ENCODE results near the gene DNAJC3.
"Not testable (repeated sequence)": the region's sequence is repeated elsewhere in the genome, so short reads cannot be mapped to it uniquely, and the experiment has no call there.

Gene DNAJC3

DNA sequence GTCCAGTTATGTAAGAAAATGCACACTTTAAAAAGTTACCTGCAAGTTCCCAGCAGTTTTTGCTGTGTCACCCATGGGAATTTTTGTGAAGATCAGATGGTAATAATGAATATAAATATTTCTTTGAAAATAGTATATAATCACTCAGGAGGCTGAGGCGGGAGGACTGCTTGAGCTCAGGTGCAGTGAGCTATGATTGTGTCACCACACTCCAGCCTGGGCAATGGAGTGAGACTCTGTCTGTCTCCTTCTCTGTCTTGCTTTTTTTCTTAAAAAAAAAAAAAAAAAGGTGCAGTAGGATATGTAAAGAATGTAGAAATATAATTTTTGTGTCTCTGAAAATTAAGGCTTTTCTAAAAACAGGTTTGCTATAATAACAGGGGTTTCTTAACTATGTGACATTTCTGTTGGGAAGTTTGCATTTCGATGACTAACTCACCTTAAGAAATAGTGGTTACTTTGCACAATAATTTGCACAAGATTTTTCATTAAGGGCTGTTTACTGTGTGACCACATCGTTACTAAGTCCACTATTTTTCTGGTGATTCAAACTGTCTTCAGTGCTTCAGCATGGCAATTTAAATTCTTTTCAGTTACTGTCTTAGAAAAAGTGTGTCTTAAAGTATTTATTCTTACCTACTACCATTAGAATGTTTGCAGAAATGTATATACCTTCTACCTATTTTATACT, 37.3 kb downstream of the DNAJC3 start:
- DNase-seq (ENCODE audit: low spot score), result no peak

DNA sequence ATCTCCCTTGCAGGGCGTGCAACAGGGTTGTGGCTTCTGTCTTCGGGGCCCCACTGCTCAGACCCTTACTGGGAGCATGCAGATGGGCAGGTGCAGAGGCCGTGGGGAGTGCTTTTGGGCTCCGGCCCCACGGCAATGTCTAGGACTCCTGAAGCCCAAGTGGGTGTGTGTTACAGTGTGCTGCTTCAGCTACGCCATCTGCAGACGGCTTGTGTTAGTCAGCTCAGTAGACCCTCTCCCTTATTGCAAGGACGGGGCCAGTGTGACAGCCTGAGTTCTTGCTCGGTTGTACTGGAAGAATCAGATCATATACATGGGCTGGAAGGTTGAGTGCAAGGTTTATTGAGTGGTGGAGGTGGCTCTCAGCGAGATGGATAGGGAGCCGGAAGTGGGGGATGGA, 39.3 kb downstream of the DNAJC3 start:
- no peak for DNase-seq (ENCODE audit: low spot score)

DNA sequence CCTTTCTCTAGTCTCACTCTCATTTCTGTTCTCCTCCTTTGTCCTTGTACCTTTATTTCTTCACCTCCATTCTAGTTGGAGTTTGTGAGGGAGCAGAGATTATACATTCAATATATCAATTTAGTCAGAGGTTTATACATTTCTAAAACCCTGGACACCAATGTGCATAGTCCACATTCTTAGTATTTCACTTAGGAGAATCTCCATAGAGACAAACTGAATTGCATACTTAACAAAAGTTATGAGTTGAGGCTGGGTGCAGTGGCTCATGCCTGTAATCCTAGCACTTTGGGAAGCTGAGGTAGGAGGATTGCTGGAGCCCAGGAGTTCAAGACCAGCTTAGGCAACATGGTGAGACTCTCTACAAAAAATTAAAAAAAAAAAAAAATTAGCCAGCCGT, 45.3 kb downstream of the DNAJC3 start:
- DNase-seq (ENCODE audit: low spot score), result no peak

DNA sequence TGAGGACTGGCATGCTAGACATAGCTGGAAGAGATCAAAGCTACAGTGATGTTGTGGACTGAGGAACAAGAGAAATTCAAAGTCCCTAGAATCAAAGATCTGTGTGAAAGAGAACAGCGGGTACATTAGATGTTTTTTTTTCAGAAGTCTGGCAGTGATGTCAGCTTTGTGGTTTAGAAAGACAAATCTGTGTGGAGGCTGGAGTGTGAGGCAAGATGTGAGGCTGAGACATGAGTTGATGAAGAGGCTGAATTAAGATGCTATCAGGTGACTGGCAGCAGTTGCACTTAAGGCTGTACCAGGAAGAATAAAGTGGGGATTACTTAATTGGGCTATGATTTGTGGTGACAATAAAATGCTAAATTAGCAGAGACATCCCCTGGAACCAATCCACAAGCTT, 46.5 kb downstream of the DNAJC3 start:
- DNase-seq (ENCODE audit: low spot score), result no peak

DNA sequence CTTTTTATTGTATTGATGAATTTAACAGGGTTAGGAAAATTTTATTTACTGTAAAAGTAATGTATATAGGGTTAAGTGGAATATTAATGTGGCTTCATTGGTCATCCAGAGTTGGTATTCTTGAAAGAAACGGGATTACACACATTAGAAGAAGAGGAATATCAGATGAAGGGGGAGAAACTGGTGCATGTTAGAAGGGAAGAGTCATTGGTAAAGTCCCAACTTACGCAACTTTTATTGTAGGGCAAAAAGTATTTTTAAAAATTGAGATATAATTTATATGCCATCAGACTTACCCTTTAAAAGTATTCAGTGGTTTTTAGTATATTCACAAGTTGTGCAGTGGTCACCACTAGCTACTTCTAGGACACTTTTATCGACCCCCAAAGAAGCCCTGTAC, 47.3 kb downstream of the DNAJC3 start:
- DNase-seq (ENCODE audit: low spot score), result no peak

DNA sequence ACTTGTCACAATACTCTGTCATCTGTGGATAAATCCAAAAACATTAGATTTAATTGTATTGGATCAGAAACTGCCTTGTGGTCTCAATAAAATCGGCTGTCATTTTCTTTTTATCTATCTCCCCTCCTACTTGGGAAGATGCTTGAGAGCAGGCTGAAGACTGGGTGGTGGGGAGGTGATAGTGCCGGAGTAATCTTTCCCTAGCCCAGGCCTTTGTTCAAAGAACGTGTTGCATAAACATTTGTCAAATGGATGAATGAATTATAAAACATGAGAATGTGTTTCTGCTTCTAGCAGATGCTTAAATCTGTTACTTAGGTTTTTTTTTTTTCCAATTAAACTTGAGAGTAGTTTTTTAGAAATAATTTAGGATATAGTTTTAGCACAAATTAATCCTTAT, 49.9 kb downstream of the DNAJC3 start:
- no peak for DNase-seq (ENCODE audit: low spot score)

DNA sequence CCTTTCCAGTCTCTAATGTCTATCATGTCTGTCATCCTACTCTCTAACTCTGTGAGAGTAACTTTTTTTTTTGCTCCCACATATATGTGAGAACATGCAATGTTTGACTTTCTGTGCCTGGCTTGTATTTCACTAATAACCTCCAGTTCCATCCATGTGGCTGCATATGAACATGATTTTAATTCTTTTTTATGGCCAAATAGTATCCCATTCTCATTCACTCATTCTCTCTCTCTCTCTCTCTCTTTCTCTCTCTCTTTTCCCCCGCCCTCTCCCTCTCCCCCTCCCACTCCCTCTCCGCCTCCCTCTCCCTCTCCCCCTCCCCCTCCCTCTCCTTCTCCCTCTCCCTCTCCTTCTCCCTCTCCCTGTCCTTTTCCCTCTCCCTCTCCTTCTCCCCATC, 52.0 kb downstream of the DNAJC3 start:
- DNase-seq (ENCODE audit: low spot score), result no peak

DNA sequence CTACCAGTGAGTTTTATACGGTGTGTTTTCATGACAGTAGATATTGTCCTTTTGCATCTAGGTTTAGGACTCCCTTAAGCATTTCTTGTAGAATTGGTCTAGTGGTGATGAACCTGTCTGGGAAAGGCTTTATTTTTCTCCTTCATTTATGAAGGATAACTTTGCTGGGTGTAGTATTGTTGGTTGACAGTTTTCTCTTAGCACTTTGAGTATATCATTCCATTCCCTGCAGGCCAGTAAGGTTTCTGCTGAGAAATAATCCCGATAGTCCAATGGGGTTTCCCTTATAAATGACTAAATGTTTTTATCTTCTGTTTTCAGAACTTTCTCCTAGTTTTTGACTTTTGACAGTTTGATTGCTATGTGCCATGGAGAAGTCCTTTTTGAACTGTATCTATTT, 57.2 kb downstream of the DNAJC3 start:
- DNase-seq (ENCODE audit: low spot score), result no peak

DNA sequence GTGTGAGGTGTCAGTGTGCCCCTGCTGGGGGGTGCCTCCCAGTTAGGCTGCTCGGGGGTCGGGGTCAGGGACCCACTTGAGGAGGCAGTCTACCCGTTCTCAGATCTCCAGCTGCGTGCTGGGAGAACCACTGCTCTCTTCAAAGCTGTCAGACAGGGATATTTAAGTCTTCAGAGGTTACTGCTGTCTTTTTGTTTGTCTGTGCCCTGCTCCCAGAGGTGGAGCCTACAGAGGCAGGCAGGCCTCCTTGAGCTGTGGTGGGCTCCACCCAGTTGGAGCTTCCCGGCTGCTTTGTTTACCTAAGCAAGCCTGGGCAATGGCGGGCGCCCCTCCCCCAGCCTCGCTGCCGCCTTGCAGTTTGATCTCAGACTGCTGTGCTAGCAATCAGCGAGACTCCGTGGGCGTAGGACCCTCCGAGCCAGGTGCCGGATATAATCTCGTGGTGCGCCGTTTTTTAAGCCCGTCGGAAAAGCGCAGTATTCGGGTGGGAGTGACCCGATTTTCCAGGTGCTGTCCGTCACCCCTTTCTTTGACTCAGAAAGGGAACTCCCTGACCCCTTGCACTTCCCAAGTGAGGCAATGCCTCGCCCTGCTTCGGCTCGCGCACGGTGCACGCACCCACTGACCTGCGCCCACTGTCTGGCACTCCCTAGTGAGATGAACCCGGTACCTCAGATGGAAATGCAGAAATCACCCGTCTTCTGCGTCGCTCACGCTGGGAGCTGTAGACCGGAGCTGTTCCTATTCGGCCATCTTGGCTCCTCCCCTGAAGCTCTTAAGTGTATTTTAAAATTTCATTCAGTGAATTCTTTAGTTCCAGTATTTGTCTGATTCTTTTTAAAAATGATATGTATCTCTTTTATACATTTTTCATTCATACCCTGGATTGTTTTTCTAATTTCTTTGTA, 63.4 kb downstream of the DNAJC3 start:
- DNase-seq (ENCODE audit: low spot score), result not testable (repeated sequence)

DNA sequence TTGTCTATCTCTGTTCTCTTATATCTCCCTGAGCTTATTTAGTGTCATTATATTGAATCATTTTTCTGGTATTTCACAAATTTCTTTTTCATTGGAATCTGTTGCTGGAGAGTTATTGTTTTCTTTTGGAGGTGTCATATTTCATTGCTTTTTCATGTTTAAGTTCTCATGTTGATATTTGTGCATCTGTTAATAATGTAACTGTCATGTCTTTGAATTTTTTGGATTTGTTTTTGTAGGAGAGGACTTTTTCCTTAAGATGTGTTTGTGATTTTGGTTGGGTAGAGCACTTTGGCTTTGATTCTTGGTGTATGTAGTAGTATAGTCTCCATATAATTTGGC, 64.0 kb downstream of the DNAJC3 start:
- DNase-seq (ENCODE audit: low spot score), result no peak

DNA sequence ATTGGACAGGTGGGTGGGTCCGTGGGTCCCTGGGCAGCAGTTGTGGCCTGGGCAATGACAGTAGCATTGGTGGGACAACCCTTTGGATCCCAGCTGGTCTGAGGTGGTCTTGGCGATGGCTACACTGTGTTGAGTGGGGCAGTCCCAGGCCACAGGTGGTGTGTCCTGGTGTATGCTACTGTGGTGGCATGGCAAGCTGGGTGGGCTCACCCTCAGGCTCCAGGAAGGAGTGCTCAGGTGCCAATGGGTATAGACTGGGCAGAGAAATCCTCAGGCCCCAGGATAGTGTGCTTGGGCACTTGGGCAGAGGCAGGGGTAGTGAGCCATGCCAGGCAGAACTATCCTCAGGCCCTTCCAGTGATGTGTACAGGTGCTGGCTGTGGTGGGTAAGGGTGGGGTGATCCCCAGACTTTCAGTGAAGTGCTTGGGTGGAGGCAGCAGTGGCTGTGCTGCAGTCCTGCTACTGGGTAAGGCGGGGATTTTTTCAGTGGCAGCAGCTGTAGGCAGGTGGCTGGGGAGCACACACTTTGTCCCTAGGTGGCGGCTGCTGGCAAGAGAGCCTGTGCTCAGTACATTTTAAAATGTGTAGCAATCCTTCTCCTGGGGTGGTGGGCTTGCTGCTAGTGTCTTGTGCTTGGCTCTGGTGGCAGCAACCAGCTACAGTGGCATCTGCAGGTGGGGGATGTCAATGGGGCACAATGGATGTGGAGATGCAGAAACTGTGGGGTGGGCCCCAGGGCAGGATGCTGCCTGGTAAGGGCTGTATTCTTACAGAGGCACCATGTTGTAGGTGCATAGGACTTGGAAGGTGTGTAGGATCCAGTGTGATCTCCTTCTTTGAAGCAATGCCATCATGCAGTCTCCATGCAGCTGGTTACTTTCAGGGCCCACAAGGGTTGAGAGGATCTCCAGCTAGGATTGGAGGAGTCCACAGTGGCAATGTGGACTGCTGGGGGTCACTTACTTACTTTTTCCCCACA, 64.9 kb downstream of the DNAJC3 start:
- DNase-seq (ENCODE audit: low spot score), result no peak

DNA sequence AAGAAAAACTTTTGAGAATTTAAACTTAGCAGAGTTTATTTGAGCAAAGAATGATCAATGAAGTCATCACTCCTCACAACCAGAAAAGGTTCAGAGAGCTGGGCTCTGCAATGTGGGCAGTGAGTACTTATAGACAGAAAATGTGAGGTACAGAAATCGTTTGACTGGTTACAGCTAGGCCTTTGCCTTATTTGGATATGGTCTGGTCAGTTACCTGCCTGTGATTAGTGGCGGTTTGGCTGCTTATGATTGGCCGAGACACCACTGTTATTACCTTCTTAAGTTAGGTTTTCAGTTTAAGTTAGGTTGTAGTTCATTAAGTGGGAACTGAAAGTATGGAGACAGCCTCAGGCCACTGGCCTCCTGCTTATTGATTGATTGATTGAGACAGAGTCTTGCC, 66.3 kb downstream of the DNAJC3 start:
- DNase-seq (ENCODE audit: low spot score), result no peak

DNA sequence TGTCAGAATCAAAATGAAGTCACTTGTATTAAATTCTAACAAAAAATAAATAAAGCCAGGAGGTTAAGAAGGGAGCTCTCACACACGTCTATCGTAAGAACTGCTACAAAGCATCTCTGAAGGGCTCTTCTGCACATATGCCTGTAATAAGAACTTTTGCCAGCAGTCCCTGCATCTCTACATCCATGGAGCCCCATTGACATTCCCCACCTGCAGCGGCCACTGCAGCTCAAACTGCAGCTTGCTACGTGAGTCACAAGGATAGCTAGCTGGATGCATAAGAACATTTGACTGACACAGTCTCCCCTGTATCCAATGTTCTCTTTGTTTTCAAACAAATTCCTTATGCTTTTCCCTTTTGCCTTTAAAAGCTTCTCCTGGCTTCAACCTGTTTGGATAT, 68.3 kb downstream of the DNAJC3 start:
- DNase-seq (ENCODE audit: low spot score), result no peak

DNA sequence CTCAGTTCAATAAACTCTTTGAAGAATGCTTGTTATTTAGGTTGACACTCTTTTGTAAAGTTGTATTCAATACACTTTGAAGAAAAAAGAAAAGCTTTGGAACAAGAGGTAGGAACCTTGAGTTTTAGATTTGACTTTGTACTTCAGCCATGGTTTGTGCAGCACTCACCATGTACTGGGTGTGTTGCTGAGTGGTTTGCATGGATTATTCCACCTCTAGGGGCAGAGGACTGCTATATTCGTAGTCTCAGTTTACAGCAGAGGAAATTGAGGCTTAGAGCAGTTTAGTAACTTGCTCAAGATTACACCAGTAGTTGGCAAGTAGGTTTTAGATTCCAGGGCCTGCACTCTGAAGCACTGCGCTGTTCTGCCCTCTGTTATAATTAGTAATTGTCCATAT, 68.8 kb downstream of the DNAJC3 start:
- no peak for DNase-seq (ENCODE audit: low spot score)

DNA sequence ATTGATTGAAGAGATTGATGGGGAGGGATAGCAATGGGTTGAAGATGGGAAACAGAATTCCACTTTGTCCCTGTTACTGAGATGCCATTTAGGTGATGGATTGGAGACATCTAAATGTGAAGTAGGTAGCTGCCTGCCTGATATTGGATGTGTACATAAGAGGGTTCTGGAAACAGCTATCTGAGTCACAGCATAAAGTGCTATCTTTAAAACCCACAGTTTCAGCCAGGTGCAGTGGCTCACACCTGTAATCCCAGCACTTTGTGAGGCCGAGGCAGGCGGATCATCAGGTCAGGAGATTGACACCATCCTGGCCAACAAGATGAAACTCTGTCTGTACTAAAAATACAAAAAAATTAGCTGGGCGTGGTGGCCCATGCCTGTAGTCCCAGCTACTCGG, 72.6 kb downstream of the DNAJC3 start:
- no peak for DNase-seq (ENCODE audit: low spot score)

DNA sequence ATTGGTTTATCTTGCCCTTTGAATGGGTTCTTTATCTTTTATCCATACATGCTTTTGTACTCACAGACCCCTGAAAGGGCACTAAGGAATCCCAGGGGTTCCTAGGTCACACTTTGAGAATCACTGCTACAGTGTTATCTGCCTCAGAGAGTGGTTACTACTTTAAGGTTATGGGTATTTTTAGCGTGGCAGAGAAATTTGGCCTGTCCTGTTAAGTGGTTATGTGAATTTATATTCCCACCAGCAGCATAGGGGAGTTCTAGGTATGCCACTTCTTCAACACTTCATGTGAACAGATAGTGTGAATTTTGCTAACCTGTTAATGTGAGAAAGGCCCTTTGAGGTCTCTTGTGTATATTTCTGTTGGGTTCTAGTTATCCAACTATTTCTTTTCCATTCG, 75.7 kb downstream of the DNAJC3 start:
- DNase-seq (ENCODE audit: low spot score), result no peak

DNA sequence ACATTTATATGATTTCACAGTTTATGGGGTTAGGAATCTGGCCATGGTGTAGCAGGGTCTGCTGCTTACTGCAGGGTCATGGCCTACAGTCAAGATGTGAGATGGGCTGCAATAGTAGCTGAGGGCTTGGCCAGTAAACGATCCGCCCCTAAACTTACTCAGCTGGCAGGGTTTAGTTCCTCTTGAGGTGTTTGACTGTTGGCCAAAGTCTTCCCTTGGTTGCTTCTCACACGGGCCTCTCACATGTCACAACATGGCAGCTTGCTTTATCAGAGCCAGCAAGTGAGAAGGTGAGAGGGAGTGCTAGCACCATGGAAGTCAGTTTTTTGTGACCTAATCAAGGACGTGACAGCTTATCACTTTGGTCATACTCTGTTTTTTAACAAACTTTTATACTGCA, 77.1 kb downstream of the DNAJC3 start:
- no peak for DNase-seq (ENCODE audit: low spot score)

DNA sequence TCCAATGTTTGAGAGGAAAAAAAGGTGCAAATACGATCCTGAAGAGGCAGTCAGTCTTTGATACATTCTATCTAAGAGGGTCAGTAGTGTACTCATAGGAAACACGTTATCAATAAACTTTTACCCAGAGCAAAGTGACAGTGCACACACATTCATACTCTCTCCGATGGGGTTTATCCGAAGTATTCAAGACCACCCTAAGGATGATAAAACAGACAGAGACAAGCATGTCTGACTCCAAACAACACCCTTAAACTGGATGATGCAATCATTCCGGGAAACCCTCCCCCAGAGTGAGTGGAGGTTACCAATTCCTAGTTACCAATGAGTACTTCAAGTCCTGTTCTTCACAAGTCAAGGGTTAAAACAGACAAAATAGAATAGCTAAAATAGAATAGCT, 79.1 kb downstream of the DNAJC3 start:
- DNase-seq (ENCODE audit: low spot score), result no peak

DNA sequence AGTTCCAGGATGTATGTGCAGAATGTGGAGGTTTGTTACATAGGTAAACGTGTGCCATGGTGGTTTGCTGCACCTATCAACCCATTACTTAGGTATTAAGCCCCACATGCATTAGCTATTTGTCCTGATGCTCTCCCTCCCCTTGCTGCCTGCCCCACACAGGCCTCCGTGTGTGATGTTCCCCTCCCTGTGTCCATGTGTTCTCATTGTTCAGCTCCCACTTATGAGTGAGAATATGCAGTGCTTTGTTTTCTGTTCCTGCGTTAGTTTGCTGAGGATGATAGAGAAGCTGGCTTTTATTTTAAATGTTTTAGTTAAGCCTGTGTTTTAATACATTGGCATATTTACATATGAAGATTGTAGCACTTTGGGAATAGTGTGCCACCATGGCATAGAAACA, 85.7 kb downstream of the DNAJC3 start:
- not testable (repeated sequence) for DNase-seq (ENCODE audit: low spot score)

DNA sequence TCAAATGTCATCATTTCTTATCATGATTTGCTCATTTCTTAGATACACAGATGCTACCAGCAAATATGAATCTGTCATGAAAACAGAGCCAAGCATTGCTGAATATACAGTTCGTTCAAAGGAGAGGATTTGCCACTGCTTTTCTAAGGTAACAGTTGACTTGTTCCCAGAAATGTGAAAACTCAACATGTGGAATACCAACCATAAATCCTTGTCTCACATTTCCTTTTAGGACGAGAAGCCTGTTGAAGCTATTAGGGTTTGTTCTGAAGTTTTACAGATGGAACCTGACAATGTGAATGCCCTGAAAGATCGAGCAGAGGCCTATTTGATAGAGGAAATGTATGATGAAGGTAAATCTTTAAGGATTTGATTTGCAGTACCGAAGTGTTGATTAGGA, 86.7 kb downstream of the DNAJC3 start:
- no peak for DNase-seq (ENCODE audit: low spot score)

DNA sequence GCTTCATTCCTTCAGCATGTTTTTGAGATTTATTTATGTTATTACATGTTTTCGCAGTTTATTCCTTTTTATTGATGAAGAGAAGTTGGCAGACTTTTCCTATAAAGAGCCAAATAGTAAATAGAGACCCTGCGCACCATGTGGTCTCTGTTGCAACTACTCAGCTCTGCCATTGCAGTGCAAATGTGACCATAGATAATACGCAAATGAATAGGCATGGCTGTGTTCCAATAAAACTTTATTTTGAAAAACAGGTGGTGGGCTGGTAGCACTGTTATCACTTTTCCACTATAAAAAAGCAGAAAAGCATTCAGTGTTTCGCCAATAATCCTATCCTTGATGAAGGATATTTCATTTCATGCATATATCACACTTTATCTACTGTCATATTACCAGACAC, 95.0 kb downstream of the DNAJC3 start:
- no peak for DNase-seq (ENCODE audit: low spot score)

DNA sequence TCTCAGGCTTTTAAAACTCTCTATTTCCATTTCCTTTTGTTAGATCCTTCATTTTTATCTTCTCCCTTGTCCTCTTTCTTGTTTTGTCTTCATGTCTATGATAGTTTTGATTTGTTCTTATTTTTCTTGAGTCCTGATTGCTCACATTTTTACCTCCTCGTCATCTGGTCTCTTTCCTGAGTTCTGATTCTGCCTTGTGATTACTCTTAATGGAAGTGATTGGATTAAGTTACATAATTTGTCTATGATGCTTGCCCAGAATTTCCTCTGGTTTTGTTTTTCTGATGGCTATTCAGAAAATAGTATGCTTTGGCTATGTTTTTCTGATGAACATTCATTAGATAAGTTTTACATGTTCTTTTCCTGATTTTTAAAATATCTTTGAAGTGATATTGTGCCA, 102.6 kb downstream of the DNAJC3 start:
- DNase-seq (ENCODE audit: low spot score), result no peak

DNA sequence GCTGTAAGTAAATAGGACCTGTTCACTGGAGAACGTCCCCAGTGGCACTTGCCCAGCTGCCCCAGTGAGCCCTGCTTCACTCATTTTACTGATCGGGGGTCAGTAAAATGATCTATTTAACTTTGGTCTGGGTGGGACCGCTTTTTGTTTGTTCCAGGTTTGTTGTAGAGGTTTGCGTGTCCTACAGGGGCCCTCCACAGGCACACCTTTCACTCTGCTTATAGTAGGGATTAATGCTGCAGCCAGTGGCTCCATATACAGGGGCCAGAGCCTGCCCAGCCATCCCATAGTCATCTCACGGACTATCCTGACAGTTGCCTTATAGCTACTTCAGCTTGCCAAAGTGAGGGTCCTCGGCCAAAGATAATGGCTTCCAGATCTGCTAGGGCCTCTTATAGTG, 104.1 kb downstream of the DNAJC3 start:
- DNase-seq (ENCODE audit: low spot score), result no peak

All from kidney capillary endothelial cell (primary cell).